ENCODE results near the gene COBLL1.

The COBLL1 gene

DNA sequence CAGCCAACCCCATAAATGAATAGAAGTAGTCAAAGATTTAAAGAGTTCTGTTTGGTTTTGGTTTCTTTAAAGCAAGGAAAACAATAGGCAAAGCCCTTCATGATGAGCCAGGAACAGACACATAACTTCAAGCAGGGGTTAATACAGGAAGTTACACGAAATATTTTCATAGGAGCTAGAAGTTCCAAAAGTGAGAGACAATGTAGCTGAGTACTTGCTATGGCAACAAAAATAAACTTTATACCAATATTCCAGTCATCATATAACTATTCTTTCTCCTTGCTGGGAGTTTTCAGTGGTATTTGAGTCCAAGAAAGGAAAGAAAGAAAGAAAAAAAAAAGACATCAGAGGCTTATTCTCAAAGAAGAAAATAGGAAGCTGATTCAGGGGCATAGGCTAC lies 56.2 kb downstream of the COBLL1 start:
- DNase-seq, result no peak

DNA sequence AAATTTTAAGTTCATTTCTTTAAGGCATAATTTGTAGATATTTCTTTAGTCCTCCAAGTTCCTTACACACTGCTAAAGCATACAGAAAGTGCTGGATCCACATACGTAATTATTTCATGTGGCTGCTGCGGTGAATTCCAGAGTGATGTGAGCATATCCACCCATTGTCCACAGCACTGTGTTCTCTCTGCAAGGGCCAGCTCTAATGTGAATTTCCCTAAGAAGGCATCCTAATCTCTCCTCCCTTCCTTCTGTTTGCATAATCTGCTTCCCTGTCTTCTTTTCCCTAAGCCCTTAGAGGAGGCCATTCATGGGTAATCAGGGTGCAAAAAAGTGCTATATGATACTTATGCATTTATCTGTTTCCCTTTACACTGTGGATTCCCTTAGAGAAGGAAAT lies 57.2 kb downstream of the COBLL1 start:
- no peak for DNase-seq

DNA sequence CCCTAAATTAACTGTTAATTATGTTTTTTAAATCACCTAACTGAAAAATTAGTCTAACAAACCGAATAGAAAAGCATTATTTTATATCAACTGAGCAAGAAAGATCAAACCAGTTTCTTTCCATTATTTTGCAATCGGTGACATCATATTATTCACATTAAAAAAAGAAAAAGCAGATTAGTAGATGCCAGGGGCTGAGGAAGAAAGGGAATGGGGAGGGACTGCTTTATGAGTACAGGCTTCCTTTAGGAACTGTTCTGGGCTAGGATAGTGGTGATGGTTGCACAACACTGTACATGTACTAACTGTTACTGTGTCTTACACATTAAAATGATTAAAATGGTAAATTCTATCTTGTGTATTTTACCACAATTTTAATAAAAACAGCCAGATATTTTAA lies 59.3 kb downstream of the COBLL1 start:
- no peak for DNase-seq

DNA sequence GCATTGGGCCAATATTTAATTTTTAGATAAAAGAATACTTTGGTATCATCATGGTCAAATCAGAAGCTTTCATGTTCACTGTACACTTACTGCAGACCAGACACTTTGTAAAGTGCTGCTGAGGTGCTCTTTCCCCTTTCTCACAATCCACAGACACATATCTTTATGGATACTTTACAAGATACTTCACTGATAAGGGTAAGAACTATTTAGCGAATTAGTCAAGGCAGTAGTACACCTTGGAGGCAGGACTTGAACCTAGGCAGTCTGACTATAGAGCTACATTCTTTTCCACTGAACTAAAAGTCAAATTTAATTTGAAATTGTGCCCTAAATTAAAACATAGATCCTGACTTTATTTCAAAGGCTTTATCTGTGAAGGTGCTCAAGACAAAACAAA lies 60.2 kb downstream of the COBLL1 start:
- no peak for DNase-seq

DNA sequence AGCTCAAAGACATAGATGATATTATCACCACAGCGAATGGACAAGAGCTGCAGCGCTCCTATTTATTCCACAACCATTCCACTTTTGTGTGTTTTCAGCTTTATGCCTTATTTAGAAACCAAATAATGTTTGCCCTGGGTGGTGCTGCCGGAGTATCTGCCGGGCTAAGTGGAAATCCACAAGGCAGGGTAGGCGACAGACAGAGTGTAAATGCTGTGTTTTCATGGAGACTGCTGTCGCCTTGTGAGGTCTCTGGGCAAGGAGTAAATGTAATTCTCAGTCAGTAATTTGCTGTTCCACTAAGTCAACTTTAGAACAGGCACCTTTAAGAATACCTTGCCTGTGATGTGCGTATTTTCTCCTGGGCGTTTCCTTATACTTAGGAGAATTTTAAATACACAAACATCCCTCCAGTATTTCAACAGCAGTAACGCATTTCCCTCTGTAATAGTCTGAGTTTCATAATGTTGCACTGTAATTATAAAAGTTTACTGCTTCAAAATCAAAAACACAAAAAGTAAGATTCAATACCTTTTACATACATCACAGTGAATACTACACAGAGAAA lies 60.9 kb downstream of the COBLL1 start:
- DNase-seq, result no peak

DNA sequence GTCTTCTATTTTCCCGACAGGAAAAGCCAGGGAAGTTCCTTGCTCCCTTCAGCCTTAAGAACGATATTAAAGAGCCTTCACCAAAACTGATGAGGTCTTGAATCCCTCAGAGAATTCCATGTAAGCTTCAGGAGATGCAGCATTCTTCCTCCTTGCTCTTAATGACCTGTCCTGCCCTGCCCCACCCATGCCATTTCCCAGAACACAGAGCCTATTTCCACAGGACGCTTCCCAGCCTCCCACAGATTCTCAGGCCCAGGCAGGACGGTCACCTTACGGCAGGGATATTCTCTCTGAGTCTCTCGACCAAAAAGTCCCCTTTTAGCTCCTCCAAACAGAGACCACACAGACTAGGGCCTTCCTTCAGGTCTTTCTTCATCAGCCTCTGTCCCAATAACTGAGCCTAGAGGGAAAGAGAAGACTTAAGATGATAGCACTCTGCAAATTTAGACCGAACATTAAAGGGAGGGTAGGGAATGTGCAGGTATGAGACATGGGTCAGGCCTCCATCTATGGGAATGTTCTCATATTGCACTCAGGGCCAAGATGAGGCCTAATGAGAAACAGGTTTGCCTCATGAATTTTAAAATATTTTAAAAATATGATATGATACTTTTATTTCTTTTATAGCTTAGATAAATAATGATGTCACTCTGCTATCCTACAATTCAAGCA lies 62.1 kb downstream of the COBLL1 start:
- no peak for DNase-seq

DNA sequence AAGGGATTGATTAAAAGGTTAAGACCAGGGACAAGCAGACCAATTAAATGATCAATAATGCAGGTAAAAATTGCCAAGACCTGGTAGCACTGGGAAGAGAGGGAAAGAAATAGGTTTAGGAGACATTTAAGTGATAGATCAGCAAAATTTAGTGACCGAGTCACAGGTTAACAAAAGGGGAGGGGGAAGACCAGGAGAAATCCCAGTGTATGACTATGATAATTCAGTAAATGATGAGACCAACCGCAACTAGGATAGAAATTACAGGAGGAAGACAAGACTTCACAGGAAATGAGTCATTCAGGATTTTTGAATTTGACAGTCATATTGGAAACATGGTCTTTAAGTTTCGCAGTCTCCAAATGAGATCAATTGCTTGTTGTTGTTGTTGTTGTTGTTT lies 62.9 kb downstream of the COBLL1 start:
- no peak for DNase-seq

DNA sequence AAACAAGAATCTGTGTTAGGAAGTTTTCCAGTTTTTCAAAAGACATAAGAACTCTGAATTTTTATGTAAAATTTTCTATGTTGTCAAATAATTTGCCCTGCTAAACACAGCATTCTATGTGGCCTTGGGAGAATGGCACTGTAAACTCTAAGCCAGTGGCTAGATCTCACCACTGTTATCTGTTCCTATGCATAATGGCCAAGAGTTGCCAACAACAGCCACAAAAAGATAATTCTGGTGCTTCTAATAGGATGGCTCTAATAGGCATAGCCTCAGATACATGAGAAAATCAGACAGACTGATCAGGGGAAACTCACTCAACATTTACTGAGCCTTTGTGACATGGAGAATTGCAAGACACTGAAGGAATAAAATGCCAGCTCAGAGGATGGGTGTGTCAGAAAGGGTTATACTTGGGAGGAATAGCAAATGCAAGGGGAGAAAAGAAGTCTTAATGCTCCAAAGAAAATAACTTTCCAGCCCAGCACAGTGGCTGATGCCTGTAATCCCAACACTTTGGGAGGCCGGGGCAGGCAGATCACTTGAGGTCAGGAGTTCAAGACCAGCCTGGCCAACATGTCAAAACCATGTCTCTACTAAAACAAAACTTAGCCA lies 63.7 kb downstream of the COBLL1 start:
- DNase-seq, result no peak

DNA sequence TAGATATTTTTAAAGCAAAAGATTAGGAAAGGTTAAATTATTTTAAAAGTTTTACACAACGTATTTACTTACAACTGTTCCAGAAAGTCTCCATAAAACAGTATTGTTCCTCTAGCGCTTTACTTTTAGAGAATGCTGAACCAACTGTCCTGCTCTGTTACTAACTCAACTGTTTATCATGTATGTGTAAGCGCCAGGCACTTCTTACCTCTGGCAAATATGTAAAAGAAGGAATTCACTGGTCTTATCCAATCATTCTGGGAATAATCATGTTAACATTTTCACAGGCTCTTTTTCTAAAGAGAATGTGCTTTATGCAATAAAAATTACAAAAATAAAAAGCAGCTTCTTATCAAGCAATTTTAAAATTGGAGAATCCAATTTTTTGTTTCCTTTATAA lies 68.0 kb downstream of the COBLL1 start:
- DNase-seq, result no peak

DNA sequence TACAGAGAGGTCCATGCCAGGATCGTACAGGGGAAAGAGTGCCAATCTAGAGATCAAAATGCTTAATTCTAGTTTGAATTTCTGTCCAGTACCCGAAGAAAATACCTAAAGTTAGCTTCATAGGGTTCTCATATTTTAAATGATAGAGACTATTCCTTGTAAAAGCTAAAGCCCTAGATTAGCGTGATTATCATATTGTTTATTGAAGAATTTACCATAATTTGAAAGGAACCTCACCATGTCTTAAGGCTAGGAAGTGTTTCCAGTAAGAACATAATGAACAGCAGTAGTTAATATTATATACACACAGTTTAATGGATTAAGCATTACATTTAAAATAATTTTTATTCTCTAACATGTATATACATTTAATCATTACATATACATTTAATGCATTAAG lies 68.5 kb downstream of the COBLL1 start:
- no peak for DNase-seq

DNA sequence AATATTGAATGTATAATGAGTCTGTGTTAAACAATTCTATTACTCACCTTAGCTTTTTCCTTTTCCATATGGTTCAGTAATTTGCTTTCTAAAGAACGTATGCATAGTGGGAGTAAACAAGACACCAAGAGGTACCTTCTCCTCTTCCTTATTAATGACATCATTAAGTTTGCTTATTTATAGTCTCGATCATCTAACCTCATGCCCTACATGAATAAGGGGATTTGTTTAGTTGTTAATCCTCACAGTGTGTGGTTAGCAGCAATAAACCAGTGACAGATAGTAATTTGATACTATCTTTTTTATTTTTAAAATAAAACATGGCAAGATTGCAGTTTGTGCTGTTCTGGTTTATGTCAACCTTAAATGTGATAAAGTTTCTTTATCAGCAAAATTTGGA lies 69.7 kb downstream of the COBLL1 start:
- no peak for DNase-seq

DNA sequence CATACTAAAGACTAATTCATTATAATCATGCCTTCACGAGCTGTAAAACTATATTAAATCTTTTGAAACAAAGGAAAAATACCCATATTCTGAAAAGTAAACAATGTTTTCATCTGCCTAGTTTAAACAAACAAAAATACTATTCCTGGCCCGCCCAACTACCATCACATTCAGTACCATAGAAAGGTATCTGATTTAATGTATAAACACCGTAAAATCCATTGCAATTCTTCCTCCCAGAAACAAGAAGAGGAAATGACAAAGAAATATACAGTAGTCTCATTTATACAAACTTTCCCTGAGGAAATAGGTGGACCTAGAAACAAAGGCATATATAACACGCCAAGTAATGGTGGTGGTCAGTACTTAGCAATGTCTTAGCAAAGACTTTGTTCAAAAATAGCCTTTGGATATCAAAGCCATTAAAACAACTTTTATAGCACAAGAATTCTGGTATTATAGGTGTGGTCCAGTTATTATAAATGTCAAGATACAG lies 71.2 kb downstream of the COBLL1 start:
- DNase-seq, result no peak

DNA sequence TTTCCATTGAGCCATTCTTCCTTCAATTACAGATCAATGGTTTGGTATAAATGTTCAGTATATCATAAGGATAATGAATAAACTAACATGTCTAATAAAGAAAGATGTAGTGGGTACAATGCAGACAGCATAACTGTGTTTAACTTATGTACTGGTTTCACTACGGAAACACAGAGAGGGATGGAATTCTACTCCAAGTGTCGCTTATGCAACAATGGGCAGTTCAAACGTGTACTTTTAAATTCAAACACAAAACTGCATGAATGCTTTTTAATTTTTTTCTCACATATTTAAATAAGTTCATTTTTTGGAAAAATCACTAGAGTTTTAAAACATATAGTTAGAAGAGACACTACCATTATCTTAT lies 74.7 kb downstream of the COBLL1 start:
- no peak for DNase-seq

DNA sequence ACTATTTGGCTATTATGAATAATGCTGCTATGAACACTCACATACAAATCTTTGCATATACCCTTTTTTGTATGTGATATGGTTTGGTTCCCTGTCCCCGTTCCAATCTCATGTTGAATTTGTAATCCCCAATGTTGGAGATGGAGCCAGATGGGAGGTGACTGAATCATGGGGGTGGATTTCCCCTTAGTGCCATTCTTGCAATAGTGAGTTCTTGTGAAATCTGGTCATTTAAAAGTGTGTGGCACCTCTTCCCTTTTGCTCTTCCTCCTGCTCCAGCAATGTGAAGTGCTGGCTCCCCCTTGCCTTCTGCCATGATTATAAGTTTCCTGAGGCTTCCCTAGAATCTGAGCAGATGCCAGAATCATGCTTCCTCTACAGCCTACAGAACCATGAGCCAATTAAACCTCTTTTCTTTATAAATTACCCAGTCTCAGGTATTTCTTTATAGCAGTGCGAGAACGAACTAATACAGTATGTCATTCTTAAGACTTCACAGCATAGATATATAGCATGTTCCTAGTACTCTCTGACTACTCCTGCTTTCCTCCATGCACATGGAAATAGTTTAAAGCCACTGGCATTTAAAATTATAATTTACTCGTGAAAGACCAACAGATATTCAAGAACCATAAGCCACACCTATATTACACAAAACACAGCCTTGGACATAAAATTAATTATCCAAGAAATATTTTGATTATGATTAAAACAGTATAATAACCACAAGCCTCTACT lies 75.2 kb downstream of the COBLL1 start:
- no peak for DNase-seq

DNA sequence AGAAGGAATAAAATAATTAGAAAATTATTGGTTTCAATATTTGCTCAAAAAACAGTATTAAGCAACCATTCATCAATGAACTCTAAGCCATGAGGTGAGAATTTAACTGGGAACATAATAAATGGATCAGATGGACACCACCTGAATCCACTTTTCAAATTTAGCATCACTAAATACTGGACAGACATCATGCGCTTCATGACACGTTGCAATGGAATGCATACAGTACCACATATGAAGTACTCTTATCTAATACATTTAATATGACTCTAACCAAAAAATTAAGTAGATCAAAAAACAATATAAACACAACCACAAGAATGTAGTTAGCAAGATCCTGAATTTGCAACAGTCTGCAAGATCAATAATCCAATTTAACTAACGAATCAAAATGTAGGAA lies 76.6 kb downstream of the COBLL1 start:
- no peak for DNase-seq

DNA sequence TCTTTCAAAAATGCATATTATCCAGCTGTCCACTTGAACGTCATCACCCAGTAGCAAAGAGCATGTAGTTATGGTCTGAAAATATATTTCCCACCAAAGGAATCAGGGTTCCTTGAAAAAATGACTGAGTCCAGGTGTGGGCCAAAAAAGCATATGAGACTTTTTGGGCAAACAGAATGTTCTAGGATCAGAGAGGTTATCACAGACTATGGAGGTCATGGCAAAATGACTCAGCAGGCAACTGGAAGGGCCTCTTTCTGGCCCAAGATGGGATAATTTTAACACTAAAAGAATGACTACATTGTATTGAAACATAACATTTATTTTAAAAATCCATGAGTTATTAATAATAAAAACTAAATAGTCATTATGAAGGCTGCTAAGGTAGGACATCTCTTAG lies 77.1 kb downstream of the COBLL1 start:
- DNase-seq, result no peak

DNA sequence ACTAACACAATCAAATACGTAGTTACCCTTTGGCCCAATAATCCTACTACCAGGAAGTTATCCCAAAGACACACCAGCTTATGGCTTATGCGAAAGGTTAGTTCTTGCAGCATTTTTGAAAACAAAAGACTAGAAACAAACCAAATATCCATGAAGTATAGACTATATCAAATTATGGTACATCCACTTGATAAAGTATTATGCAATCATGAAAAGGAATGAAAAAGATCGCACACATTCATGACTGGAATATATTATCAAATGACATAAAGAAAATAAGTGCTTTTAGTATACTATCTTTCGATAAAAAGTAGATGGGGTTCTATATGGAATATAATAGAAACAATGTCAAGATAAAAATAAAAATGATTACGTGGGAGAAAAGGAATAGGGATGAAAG lies 78.2 kb downstream of the COBLL1 start:
- no peak for DNase-seq

DNA sequence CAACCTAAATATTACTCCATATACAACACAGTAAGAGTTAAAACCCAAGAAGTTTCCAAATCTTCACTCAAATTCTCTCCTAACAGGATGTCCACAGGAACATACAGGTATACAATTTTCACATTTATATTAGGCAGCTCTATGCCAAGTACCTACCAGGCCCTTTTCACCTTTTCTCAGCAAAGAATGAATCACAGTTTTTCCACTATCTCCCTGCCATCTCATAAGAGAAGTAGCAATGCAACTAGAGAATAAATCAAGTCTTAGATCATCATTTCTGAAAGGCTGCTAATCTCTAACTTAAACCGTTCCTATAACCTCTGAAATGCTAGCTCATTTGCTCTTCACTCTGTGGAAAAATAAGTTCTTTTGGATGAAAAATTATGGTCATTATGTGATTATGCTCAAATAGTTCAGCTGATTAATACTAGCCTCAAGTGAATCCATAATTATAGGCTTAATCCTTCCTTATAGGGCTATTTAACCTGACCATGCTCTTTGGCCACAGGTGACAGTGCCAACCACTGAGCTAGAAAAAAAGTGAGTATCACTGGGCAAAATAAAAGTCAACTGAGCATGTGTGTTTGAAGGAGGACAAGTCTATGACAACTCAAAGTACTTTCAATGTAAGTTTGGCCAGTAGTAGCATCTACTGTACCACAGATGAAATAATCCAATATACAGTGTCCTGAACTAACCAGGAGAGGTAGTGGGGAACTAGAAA lies 79.7 kb downstream of the COBLL1 start:
- DNase-seq, result no peak

DNA sequence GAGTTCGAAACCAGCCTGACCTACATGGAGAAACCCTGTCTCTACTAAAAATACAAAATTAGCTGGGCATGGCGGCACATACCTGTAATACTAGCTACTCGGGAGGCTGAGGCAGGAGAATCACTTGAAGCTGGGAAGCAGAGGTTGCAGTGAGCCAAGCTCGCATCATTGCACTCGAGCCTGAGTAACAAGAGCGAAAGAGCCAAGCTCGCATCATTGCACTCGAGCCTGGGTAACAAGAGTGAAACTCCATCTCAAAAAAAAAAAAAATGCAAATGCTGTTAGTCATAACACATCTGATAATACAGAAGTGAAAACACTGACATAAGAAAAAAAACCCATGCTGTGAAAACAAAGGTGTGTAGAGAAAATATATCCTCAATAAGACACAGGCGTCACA lies 80.4 kb downstream of the COBLL1 start:
- DNase-seq, result peak; percentile 13

DNA sequence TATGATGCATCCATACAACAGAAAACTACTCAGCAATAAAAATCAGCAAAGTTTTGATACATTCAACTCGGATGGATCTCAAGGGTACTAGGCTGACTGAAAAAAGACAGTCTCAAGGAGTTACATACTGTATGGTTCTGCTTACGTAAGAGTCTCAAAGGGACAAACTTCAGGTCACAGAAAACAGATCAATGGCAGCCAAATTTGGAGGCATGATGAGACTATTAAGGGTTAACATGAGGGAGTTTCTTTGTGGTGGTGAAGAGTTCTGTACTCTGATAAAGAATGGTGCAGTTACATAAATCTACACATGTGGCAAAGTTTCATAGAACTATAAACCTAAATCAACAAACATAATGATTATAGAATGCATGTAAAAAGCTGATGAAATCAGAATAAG lies 81.4 kb downstream of the COBLL1 start:
- DNase-seq, result no peak

DNA sequence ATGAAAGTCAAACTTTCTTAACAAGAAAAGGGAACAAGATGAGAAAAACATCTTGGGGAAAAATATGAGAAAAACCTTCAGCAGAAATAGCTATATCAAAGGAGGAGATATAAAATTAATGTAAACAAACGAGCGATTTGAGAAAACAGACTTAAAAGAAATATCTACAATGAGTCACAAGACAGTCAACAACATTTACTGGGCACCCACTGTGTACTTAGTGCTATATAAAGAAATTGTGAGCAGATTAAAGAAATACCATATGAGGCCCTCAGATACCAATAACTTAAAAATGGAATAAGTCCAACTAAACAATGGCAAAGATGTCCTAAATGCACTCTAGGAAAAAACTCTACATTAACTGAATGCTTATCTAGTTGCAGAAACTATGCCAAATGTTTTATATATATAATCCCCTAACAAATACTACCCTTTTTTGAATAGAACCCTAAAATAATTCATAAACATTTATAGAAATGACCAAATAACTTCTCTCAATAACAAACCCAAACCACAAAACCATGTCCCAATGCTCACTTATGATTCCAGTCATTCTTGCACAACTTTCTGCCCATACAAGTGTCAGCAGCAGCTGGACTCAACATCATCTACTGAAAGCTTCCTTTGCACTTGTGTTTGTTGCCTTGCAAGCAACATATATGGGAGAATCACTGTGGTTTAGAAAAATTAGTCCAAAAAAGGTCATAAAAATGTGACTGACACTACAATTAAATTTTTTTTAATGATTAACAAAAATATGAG lies 83.5 kb downstream of the COBLL1 start:
- DNase-seq, result peak; percentile 50

DNA sequence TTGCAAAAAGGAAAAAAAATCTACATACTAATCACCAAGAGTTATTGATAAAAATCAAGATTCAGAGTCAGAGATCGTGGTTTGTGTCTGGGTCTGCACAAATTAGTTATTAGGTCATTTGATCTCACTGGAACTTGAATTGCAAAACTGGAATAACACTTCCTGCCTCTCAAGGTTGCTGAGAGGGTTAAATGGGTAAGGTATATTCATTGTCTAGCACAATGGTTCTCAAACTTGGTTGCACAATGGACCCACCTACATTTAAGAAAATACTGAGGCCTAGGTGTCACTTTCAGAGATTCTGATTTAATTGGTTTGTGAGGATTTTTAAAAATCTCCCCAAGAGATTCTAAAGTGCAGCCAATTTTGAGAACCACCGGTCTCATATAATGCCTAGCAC lies 84.8 kb downstream of the COBLL1 start:
- DNase-seq, result no peak

DNA sequence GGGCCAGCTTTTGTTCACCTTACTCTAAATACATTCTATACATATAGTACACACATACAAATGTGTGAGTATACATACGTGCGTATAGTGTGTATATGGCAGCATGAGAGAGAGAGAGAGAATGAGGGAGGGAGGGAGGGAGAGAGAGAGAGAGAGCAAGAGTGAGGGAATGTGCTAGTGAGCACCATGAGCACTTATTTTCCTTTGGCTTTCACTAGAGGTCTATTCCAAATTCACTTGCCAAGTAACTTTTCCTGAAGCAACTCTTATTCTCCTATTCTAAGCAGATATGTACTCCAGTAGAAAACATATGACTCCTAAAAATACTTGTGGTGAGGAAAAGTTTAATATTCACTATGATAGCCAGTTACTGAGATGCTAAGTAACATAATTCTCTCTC lies 85.7 kb downstream of the COBLL1 start:
- DNase-seq, result no peak

All from MV-4-11 (cell line).